ES-I3 (cell line): ENCODE data around the gene DNAJC2.
A peak's percentile ranks its signal among the peaks of the same experiment; 100 is the strongest.

Experiments used
- H3K36me3 ChIP-seq: 2 replicates; pipeline ENCODE4 v1.6.1; 2013; ENCODE audit warnings: mild to moderate bottlenecking, low read length, control low read depth, moderate library complexity; ENCODE audit not compliant: insufficient read depth
- H3K4me1 ChIP-seq: 2 replicates; pipeline ENCODE4 v1.6.1; 2013; ENCODE audit warnings: mild to moderate bottlenecking, control low read depth, low read length; ENCODE audit not compliant: insufficient read depth
- H3K9ac ChIP-seq: 2 replicates; pipeline ENCODE4 v1.6.1; 2013; ENCODE audit warnings: low read depth, mild to moderate bottlenecking, low read length, moderate library complexity
- H3K9me3 ChIP-seq: 2 replicates; pipeline ENCODE4 v1.6.1; 2013; ENCODE audit warnings: mild to moderate bottlenecking, low read length, moderate library complexity; ENCODE audit not compliant: control insufficient read depth, insufficient read depth

DNAJC2 gene, protein sequence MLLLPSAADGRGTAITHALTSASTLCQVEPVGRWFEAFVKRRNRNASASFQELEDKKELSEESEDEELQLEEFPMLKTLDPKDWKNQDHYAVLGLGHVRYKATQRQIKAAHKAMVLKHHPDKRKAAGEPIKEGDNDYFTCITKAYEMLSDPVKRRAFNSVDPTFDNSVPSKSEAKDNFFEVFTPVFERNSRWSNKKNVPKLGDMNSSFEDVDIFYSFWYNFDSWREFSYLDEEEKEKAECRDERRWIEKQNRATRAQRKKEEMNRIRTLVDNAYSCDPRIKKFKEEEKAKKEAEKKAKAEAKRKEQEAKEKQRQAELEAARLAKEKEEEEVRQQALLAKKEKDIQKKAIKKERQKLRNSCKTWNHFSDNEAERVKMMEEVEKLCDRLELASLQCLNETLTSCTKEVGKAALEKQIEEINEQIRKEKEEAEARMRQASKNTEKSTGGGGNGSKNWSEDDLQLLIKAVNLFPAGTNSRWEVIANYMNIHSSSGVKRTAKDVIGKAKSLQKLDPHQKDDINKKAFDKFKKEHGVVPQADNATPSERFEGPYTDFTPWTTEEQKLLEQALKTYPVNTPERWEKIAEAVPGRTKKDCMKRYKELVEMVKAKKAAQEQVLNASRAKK

DNA sequence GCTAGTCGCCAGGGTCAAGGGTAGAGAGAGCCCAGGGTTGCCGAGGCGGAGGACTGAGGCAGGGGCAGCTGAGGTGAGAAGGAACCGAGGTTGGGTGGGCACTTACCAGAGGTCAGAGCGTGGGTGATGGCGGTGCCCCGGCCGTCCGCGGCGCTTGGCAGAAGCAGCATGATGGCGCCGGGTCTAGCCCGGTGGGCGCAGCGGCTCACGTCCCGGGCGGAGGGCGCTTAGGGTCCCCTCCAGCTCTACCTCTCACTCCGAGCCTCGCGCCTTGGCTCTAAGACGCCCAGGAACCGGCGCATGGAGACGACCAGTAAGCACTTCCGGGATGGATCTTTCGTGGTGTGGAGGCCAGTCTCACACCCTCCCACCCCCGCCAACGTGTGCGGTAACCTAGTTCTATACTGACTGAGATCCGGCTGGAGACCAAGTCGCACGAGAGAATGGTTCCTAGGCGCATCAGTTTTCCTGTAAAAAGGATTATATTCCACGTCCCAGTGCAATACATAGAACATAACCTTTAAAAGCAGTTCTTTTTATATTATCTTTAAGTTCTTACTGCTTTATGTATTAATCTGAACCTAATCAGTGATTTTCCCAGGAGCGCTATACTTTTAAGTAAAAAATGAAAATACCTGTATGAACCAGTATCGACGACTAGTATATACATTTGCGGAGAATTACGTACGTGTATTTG lies at the start of gene DNAJC2:
Gene DNAJC2, minus strand, starts transcription at position 315 of the 697 bp plus-strand sequence. Its CDS starts 145 bp downstream, at position 170.
- Histone ChIP-seq H3K9ac (peak within 1 kb of the TSS; percentile 97), H3K4me1 (peaks cover 4% of the 10 kb centered on the region; the same call in 1 of the 2 replicates), H3K9me3 (no peaks in the 10 kb centered on the region), H3K36me3 (peaks cover 7% of the 10 kb centered on the region; the same call in 1 of the 2 replicates)

DNA sequence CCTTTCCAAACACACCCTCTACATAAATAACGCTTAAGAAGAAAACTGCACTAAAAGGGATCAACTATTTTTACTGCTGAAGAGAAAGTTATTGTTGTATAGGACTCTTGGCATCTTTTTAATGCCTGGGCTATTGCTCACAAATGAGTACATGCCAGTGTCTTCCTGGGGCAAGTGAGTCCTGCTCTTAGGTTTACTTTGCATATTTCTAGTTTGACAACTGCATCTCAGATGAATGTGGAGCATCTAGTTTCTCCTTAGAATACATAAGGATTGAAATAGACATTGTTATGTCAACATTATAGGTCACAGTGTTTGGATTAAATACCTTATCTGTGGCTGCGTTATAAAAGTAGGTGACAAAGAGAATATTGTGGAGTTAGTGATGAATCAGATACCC lies 47.4 kb upstream of the DNAJC2 start:
- H3K4me1 ChIP-seq: no peaks in the 10 kb centered on the region
- no peaks in the 10 kb centered on the region for H3K9me3 ChIP-seq
- no peaks in the 10 kb centered on the region for H3K36me3 ChIP-seq
- no peak overlapping the region for H3K9ac ChIP-seq

DNA sequence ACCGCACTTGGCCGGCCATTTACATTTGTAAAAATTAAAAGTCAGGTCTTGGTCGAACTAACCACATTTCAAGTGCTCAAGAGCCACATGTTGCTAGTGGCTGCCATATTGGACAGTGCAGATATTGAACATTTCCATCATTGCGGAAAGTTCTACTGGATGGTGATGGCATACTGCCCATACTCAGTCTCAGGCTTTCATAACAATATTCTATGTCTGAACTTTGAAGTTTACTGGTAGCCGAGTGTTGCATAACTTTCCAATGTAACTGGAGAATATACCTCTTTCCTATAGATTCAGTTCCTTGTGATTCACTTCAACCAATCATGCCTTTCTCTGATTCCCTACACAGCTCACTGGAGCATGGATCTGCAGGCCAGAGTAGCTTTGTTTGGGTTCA lies 46.6 kb upstream of the DNAJC2 start:
- H3K36me3 ChIP-seq: no peaks in the 10 kb centered on the region
- H3K4me1 ChIP-seq: no peaks in the 10 kb centered on the region
- H3K9ac ChIP-seq: no peak overlapping the region
- H3K9me3 ChIP-seq: no peaks in the 10 kb centered on the region

DNA sequence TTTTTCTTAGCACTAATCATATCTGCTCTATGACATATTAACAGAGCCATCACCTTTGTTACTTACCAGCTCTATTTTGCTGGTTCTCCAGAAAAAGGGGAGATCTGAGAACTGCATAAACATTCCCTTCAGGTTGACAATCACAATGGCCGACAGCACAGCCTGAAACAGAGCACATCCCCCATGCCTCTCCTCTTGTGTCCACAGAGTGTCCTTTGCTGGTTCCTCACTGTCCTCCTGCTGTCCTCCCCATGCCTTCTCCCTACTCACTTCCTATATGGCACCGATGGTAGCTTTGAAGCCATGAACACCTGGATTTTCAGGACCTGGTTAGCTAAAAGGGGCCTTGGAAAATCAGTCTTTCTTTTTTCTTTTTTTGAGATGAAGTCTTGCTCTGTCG lies 44.7 kb upstream of the DNAJC2 start:
- H3K9me3 ChIP-seq: no peaks in the 10 kb centered on the region
- no peak overlapping the region for H3K9ac ChIP-seq
- no peaks in the 10 kb centered on the region for H3K36me3 ChIP-seq
- H3K4me1 ChIP-seq: no peaks in the 10 kb centered on the region

DNA sequence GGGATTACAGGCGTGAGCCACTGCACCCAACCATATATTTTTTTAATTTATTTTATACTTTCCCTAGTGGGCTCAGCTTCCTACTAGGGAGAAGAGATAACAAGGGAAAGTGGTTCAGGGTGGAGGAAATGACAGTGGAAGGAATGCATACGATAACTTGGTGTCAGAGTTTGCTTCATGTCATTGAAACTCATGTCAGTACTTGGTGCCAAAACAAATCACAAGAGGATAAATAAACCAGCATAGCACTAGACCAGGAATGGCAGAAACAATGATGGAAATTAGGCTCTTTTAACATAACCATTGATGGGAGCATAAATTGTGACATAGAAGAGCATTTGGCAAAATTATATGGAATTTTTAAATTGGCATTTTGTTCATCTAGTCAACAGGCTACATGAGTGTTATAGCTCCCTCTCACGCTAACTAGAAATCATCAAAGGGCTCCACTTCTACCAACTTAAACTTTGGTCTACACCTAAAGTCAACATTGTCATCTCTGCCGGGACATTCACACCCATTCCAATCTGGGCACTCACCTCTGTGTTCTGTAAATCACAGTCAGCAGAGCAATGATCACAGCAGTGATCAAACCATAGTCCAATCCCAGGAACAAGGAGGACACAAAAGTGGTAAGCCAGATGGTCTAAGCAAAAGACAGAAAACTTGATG lies 44.0 kb upstream of the DNAJC2 start:
- Histone ChIP-seq H3K4me1 (no peaks in the 10 kb centered on the region), H3K9ac (no peak overlapping the region), H3K9me3 (no peaks in the 10 kb centered on the region), H3K36me3 (no peaks in the 10 kb centered on the region)

DNA sequence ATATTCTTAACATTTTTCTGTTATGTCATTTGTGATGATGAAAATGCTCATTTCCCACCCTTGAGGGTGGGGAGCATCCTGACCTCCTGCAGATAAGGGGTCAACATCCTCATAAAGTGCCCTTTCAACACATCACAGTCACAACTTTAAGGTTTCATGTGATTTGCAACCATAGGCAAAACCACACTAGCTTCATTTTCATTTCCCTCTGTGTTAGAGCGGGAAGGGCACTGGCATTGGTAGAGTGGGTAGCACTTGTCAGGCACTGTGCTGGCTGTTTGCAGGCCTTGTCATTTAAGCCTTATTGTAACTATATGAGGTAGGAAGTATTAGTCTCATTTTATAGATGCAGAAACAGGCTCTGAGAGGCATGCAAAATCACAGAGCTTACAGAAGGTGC lies 42.7 kb upstream of the DNAJC2 start:
- Histone ChIP-seq H3K4me1 (no peaks in the 10 kb centered on the region), H3K9me3 (no peaks in the 10 kb centered on the region), H3K9ac (no peak overlapping the region), H3K36me3 (no peaks in the 10 kb centered on the region)

DNA sequence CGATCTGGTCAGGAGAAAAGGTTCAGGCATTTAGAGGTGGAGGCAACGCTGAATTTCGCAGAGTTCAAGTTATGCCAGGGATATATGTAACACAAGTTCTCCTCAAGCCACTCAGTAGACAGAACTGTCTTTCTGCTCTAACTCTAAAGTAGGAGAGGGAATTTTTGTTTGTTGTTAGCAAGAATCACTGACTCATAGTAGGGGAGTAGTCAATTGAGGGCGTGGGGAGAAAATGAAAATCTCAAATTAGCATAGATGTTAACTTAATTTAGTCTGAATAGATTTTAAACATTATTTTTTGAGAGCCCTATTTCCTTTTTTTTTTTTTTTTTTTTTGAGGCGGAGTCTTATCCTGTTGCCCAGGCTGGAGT lies 37.5 kb upstream of the DNAJC2 start:
- Histone ChIP-seq H3K36me3 (no peaks in the 10 kb centered on the region), H3K9ac (no peak overlapping the region), H3K9me3 (no peaks in the 10 kb centered on the region), H3K4me1 (no peaks in the 10 kb centered on the region)

DNA sequence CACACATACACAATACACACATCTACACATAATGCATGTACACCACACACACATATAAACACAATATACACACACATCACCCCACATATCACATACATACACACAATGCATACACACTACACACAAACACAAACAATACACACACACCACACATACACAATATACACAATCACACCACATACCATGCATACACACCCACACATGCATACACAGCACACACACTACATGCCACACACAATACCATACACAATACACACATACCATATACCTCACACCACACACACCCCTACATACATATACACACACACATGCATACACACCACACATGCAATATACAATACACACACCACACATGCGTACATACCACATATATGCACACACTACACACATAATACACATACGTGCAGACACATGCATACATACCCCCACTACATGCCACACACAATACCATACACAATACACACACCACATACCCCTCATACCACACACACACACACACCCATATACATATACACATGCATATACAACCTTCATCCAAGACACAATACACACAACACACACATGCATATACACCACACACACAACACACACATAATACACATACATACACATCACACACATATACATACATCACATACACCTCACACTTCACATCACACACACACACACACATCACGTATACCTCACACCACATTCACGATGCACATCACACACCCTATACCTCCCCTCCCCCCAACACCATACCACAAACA lies 36.9 kb upstream of the DNAJC2 start:
- Histone ChIP-seq H3K9ac (no peak overlapping the region), H3K36me3 (no peaks in the 10 kb centered on the region), H3K4me1 (no peaks in the 10 kb centered on the region), H3K9me3 (no peaks in the 10 kb centered on the region)

DNA sequence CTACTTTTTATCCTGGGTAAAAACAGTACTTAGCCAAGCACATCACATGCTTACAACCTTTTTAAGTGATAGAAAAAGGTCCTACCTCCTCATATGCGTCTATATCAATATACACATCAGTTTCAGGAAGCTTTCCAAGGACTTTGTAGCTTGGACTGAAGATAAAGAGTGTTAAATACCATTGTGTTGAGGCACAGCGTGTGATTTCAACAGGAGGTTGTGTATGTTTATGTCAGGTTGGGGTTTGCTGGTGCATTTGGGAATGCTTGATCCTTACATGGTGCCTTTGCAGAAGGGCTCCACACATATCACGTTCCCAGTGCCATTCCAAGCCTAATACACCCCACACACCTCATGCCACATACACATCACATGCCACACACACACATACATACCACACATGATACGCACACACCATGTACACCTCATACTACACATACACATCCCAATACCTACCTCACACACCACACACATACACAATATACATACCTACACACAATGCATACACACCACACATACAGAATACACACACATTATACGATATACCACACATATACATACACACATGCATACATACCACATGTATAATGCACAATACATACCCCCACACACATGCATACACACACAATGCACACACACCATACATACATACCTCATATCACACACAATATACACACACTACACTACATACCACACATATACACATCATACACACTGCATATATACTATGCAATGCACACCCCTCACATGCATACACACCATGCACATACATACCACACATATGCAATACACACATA lies 36.0 kb upstream of the DNAJC2 start:
- H3K9me3 ChIP-seq: no peaks in the 10 kb centered on the region
- H3K9ac ChIP-seq: no peak overlapping the region
- H3K4me1 ChIP-seq: no peaks in the 10 kb centered on the region
- no peaks in the 10 kb centered on the region for H3K36me3 ChIP-seq

DNA sequence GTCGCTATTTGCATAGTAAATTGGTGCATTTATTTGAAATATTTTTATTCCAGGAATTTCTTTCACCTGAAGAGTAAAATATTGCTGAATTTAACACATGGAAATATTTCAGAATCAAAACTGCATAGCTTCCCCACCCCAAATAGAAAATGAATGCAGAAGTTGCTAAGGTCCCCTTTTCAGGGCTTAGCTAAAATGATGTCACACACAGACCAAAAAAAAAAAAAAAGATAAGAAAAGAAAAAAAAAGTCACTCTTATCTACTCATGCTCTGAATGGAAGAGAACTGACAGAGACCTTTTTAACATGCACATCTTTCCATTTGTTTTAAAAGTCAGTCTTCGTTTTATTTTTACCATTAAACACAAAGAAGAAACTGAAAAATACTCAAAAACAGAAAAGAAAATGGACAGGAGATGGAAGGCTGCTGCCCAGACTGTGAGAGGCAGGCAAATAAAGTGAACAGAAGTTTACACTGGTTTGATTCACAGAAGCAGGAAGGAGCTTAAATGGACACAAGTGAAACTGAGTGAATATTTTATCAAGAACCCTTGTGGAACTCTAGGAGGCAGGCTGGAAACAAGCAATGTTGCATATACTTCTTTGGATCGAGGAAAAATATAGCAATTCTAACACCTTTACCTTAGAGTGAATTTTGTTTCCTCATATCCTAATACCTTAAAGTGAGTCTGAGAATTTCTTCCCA lies 34.9 kb upstream of the DNAJC2 start:
- no peaks in the 10 kb centered on the region for H3K9me3 ChIP-seq
- no peak overlapping the region for H3K9ac ChIP-seq
- no peaks in the 10 kb centered on the region for H3K4me1 ChIP-seq
- H3K36me3 ChIP-seq: no peaks in the 10 kb centered on the region

DNA sequence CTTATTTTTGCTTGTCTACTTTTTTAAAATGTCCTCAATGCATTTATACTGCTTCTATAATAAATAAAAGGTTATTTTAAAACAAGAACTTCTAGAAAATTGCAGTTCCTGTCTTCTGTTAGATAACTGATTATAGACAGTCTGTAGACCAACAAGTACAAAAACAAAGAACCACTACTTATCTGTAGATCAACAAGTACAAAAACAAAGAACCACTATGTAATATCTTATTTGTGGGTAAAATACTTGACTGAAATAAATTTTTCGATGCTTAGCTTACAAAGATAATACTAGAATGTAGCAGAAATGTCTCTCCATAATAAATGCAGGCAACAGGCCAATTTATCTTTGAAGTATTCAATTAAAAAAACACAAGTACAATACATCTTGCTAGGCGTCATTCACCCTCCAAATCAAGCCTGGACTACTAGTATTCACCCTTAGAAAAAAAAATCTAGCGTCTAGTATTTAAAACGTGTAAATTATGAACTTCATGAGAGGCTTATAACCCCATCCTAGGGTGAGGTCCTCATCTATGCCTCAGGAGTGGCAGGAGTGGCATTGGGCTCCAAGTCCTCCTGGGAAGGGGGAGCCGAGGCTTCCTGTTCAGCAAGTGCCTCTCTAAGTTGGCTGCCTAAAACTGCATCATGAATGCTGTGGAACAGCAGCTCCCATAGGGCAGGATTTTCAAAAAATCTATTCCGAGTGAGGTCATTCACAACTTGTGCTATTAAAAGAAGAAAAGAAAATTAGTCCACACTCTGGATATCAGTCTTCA lies 29.5 kb upstream of the DNAJC2 start:
- Histone ChIP-seq H3K9ac (no peak overlapping the region), H3K36me3 (no peaks in the 10 kb centered on the region), H3K9me3 (no peaks in the 10 kb centered on the region), H3K4me1 (no peaks in the 10 kb centered on the region)

DNA sequence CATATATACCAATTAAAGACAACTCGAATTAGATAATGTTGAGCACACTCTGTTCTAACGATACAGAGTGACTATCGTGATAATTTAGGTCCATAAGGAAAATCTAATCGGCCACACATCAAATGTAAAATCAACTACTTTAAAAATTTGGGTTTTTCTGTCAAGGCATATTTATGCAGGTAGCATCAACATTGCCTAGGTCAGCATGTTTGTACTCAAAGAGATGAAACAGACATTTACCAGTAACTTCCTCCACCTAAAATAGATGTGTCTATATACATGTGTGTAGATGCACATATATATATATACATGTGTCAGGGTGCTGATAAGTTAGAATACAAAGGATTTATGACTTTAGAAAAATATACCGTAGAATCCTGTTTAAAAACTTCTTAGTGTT lies 24.9 kb upstream of the DNAJC2 start:
- Histone ChIP-seq H3K36me3 (peaks cover 17% of the 10 kb centered on the region), H3K9ac (no peak overlapping the region)

More for the DNA sequence above, 24.9 kb upstream of the DNAJC2 start:
- no peaks in the 10 kb centered on the region for H3K9me3 ChIP-seq
- no peaks in the 10 kb centered on the region for H3K4me1 ChIP-seq
